Loucy (cell line): Measurements from ENCODE around the gene GRHPR.
"Not testable (repeated sequence)": the region's sequence is repeated elsewhere in the genome, so short reads cannot be mapped to it uniquely, and the experiment has no call there.

Experiments used
- H2AFZ ChIP-seq: fragments of 200-600 bp; sonication (generic); 2 replicates; pipeline ENCODE4 v1.6.0; 2016; ENCODE audit warnings: antibody characterized with exemption, mild to moderate bottlenecking, low read length, moderate library complexity
- H3F3A ChIP-seq: fragments of 200-600 bp; 2 replicates; pipeline ENCODE4 v1.6.0; 2016; ENCODE audit warnings: antibody characterized with exemption, low read depth, mild to moderate bottlenecking
- H3K27me3 ChIP-seq: fragments of 200-600 bp; sonication (generic); 2 replicates; pipeline ENCODE4 v1.6.1; 2014; ENCODE audit warnings: low read length, mild to moderate bottlenecking; ENCODE audit not compliant: insufficient read depth, poor library complexity, severe bottlenecking
- H3K36me3 ChIP-seq: fragments of 200-600 bp; sonication (generic); 2 replicates; pipeline ENCODE4 v1.6.1; 2016; ENCODE audit warnings: low read length; ENCODE audit not compliant: insufficient read depth
- H3K4me1 ChIP-seq: fragments of 200-600 bp; sonication (generic); 2 replicates; pipeline ENCODE4 v1.5.1; 2014; ENCODE audit warnings: low read length, mild to moderate bottlenecking; ENCODE audit not compliant: insufficient read depth, poor library complexity, severe bottlenecking
- H3K4me2 ChIP-seq: fragments of 200-600 bp; sonication (generic); 2 replicates; pipeline ENCODE4 v1.6.0; 2014; ENCODE audit warnings: antibody characterized with exemption, low read length, low read depth, mild to moderate bottlenecking; ENCODE audit not compliant: poor library complexity, severe bottlenecking
- H3K4me3 ChIP-seq: fragments of 200-600 bp; sonication (generic); 2 replicates; pipeline ENCODE4 v1.5.1; 2014; ENCODE audit warnings: low read length, mild to moderate bottlenecking, mixed read lengths; ENCODE audit not compliant: poor library complexity, severe bottlenecking
- H3K79me2 ChIP-seq: fragments of 200-600 bp; sonication (generic); 2 replicates; pipeline ENCODE4 v1.6.1; 2014; ENCODE audit warnings: low read length; ENCODE audit not compliant: insufficient read depth
- H3K9ac ChIP-seq: fragments of 200-600 bp; sonication (generic); 2 replicates; pipeline ENCODE4 v1.6.0; 2014; ENCODE audit warnings: mild to moderate bottlenecking, low read depth, low read length, moderate library complexity; ENCODE audit not compliant: poor library complexity, severe bottlenecking
- H3K9me2 ChIP-seq: fragments of 200-600 bp; sonication (generic); replicated peaks from 2 replicates; pipeline ENCODE4 v1.6.1; 2016; ENCODE audit warnings: low read depth, low read length, mixed read lengths
- H3K9me3 ChIP-seq: fragments of 200-600 bp; sonication (generic); 2 replicates; pipeline ENCODE4 v1.6.1; 2014; ENCODE audit warnings: mild to moderate bottlenecking, antibody characterized with exemption, low read length, low read depth; ENCODE audit not compliant: insufficient read depth
- H4K20me1 ChIP-seq: fragments of 200-600 bp; sonication (generic); 2 replicates; pipeline ENCODE4 v1.6.0; 2014; ENCODE audit warnings: antibody characterized with exemption, low read length, mild to moderate bottlenecking; ENCODE audit not compliant: insufficient read depth, poor library complexity, severe bottlenecking
- EZH2phosphoT487 ChIP-seq: fragments of 200-600 bp; IDR thresholded peaks from 2 replicates; pipeline ENCODE4 v1.6.1; 2018; ENCODE audit warnings: antibody characterized with exemption, mild to moderate bottlenecking, moderate library complexity, borderline replicate concordance
- TF ChIP-seq, protein P1 (sequence below): fragments of 200-600 bp; sonication (generic); conservative IDR thresholded peaks from 2 replicates; pipeline ENCODE4 v1.5.1; 2014; ENCODE audit warnings: mild to moderate bottlenecking, antibody characterized with exemption, low read length

Gene GRHPR

GRCh38 chr9:37392272-37392671 is 30.2 kb upstream of the GRHPR start:
- Histone ChIP-seq H3K4me2 (no peak overlapping the region), H3K79me2 (no peaks in the 10 kb centered on the region), H3F3A (no peaks in the 10 kb centered on the region), H3K9me3 (no peaks in the 10 kb centered on the region), H4K20me1 (no peaks in the 10 kb centered on the region), H3K4me1 (no peaks in the 10 kb centered on the region), H2AFZ (no peak overlapping the region), H3K9me2 (no peaks in the 10 kb centered on the region), H3K4me3 (no peak overlapping the region), H3K9ac (no peak overlapping the region), H3K36me3 (no peaks in the 10 kb centered on the region), H3K27me3 (no peaks in the 10 kb centered on the region)
- TF ChIP-seq EZH2phosphoT487: no peak
- TF ChIP-seq, protein P1, sequence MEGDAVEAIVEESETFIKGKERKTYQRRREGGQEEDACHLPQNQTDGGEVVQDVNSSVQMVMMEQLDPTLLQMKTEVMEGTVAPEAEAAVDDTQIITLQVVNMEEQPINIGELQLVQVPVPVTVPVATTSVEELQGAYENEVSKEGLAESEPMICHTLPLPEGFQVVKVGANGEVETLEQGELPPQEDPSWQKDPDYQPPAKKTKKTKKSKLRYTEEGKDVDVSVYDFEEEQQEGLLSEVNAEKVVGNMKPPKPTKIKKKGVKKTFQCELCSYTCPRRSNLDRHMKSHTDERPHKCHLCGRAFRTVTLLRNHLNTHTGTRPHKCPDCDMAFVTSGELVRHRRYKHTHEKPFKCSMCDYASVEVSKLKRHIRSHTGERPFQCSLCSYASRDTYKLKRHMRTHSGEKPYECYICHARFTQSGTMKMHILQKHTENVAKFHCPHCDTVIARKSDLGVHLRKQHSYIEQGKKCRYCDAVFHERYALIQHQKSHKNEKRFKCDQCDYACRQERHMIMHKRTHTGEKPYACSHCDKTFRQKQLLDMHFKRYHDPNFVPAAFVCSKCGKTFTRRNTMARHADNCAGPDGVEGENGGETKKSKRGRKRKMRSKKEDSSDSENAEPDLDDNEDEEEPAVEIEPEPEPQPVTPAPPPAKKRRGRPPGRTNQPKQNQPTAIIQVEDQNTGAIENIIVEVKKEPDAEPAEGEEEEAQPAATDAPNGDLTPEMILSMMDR: no peak

- Histone ChIP-seq H4K20me1 (no peaks in the 10 kb centered on the region), H3K36me3 (no peaks in the 10 kb centered on the region), H3K9me2 (no peaks in the 10 kb centered on the region), H3K4me2 (no peak overlapping the region), H3K9ac (no peak overlapping the region), H2AFZ (no peak overlapping the region), H3K9me3 (no peaks in the 10 kb centered on the region), H3F3A (no peaks in the 10 kb centered on the region), H3K79me2 (no peaks in the 10 kb centered on the region), H3K4me3 (no peak overlapping the region), H3K4me1 (no peaks in the 10 kb centered on the region), H3K27me3 (no peaks in the 10 kb centered on the region)
- TF ChIP-seq EZH2phosphoT487: no peak
- TF ChIP-seq, protein P1: no peak
Observed at GRCh38 chr9:37395229-37395628, 27.3 kb upstream of the GRHPR start.

DNA sequence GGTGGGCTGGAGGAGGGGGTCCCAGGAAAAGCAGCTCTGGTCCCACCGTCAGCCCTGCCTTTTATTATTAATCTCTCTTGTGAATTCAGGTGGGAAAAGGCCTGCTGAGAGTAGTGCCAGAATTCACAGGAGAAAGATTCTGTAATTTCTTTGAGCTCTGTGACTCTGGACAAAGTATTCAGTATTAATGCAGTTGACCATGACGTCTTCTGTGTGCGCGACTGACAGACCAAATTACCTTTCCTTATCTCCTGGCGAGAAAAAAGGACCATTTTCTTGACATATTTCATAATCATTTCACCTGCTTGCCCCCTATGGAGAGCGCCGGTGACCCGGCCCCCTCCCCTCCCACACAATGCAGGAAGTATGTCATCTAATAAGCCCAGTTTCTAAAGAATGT is 26.8 kb upstream of the GRHPR start:
- Histone ChIP-seq H3K4me2 (no peak overlapping the region), H4K20me1 (no peaks in the 10 kb centered on the region), H2AFZ (no peak overlapping the region), H3K36me3 (no peaks in the 10 kb centered on the region), H3K9ac (no peak overlapping the region), H3K9me2 (no peaks in the 10 kb centered on the region), H3K4me3 (no peak overlapping the region), H3K27me3 (no peaks in the 10 kb centered on the region), H3K79me2 (no peaks in the 10 kb centered on the region), H3K4me1 (no peaks in the 10 kb centered on the region), H3K9me3 (no peaks in the 10 kb centered on the region), H3F3A (no peaks in the 10 kb centered on the region)
- TF ChIP-seq, protein P1: no peak
- no peak for TF ChIP-seq EZH2phosphoT487

GRCh38 chr9:37397948-37398347 is 24.5 kb upstream of the GRHPR start:
- H3K9me3 ChIP-seq, H3F3A ChIP-seq, H3K27me3 ChIP-seq, H3K4me1 ChIP-seq, H2AFZ ChIP-seq, H3K79me2 ChIP-seq, H3K9ac ChIP-seq, H3K36me3 ChIP-seq, H3K9me2 ChIP-seq, H3K4me3 ChIP-seq, H4K20me1 ChIP-seq, H3K4me2 ChIP-seq: not testable (repeated sequence)
